ENCODE measurements around the gene MT1H.

DNA sequence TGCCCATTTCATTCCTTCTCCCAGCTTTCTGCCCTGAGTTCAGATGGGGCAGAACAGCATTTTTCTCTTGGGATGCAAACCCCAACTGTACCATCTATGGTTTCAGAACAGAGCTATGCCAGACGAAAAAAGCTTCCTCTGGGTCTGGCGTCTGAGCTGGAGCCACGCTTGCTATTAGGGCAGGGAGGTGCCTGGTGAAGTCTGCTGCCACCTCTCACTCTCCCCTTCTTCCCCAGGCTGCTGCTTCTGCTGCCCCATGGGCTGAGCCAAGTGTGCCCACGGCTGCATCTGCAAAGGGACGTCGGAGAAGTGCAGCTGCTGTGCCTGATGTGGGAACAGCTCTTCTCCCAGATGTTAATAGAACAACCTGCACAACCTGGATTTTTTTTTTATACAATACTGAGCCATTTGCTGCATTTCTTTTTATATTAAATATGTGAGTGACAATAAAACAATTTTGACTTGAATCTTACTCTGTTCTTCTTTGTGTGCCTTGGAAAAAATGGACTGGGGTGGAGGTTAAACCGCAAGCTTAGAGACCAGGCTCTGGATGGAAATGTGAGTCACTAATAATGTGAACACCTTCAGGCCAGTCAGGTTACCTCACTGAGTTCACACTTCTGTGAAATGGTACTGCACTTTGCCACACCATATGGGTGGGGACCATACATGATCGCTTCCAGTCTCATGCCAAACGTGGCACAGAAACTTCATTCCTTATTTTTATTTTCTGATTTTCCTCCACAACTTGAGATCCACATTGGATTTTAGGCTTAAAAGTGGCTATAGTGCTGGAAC, 32.8 kb upstream of the MT1H start:
- TF ChIP-seq SMC3 (IDR thresholded peaks at IDR 0.05; ENCODE audit: low read length) (no peak), POLR2A (IDR thresholded peaks at IDR 0.05; ENCODE audit: insufficient read depth in 1 of 2, low read depth in 2 of 2, low read length in 2 of 2) (no peak)

Data from HepG2 (cell line).